CD4-positive, alpha-beta T cell (primary cell): ENCODE measurements around the gene NARF. TPM values are rescaled to one million over a fixed set of nuclear protein-coding genes. Genes with fewer than 3 reads are reported as not detected.

Experiments
- ATAC-seq: fragments of 200-7000 bp; cut with Tn5 transposase; one replicate; pipeline ENCODE4 v1.10.0; 2022; ENCODE audit warnings: mild to moderate bottlenecking; ENCODE audit not compliant: poor library complexity
- CTCF ChIA-PET: fragments of 350-600 bp; sonication (Branson Sonifier 250); formaldehyde crosslinking; loops from one replicate; lab custom pipeline; 2021; ENCODE audit warnings: antibody characterized with exemption, inconsistent platforms; lab: Charles Lee
- POLR2A ChIA-PET: fragments of 350-600 bp; sonication (Branson Sonifier 250); formaldehyde crosslinking; loops from one replicate; lab custom pipeline; 2021; ENCODE audit warnings: antibody characterized with exemption, inconsistent platforms; lab: Charles Lee
- DNase-seq, 14 experiments: peaks; one replicate each; pipeline ENCODE4 v3.0.0-alpha.2; 2013 to 2020; ENCODE audit warnings: mixed read lengths in 2 of 14
- H3K27ac ChIP-seq, 2 donors: one replicate each; pipeline versions ENCODE4 v1.5.1 to v1.7.0; 2013; ENCODE audit warnings: low read length in 2 of 2, low read depth in 1 of 2, mild to moderate bottlenecking in 1 of 2
- H3K27me3 ChIP-seq, 2 experiments: 1 replicate in 1 of 2; 2 replicates in 1 of 2; pipeline versions ENCODE4 v1.6.1 to v1.7.0; 2013; ENCODE audit warnings: low read length in 2 of 2, control low read depth in 1 of 2, mild to moderate bottlenecking in 1 of 2, moderate library complexity in 1 of 2; ENCODE audit not compliant: insufficient read depth in 2 of 2, control insufficient read depth in 1 of 2
- H3K36me3 ChIP-seq: one replicate; pipeline ENCODE4 v1.6.1; 2013; ENCODE audit warnings: low read length, control low read depth; ENCODE audit not compliant: insufficient read depth
- H3K4me1 ChIP-seq: one replicate; pipeline ENCODE4 v1.6.1; 2013; ENCODE audit warnings: low read length, control low read depth; ENCODE audit not compliant: insufficient read depth
- H3K4me3 ChIP-seq: one replicate; pipeline ENCODE4 v1.5.1; 2013; ENCODE audit warnings: mild to moderate bottlenecking, low read length, moderate library complexity
- H3K9me3 ChIP-seq, 2 experiments: 1 replicate in 1 of 2; 2 replicates in 1 of 2; pipeline versions ENCODE4 v1.6.1 to v1.7.0; 2013; ENCODE audit warnings: low read length in 2 of 2, mild to moderate bottlenecking in 2 of 2, control low read depth in 1 of 2, moderate library complexity in 1 of 2; ENCODE audit not compliant: control insufficient read depth in 1 of 2, insufficient read depth in 1 of 2
- H3K27ac Mint-ChIP-seq: one replicate; pipeline ENCODE4 v1.8.0; 2020; ENCODE audit warnings: mixed read lengths
- H3K27me3 Mint-ChIP-seq: one replicate; pipeline ENCODE4 v1.8.0; 2021; ENCODE audit warnings: mixed read lengths
- H3K36me3 Mint-ChIP-seq: one replicate; pipeline ENCODE4 v1.8.0; 2021; ENCODE audit warnings: low read depth, mixed read lengths
- H3K4me1 Mint-ChIP-seq: one replicate; pipeline ENCODE4 v1.8.0; 2021; ENCODE audit warnings: low read depth, mixed read lengths
- H3K4me3 Mint-ChIP-seq: one replicate; pipeline ENCODE4 v1.8.0; 2020; ENCODE audit warnings: mild to moderate bottlenecking, mixed read lengths
- H3K9me3 Mint-ChIP-seq: one replicate; pipeline ENCODE4 v1.8.0; 2020; ENCODE audit warnings: mixed read lengths
- intact Hi-C, 2 experiments: fragments of 100-400 bp; cut with DNase I in 1 of 2; cut with micrococcal nuclease in 1 of 2; formaldehyde crosslinking; loops; one replicate each; pipeline versions ENCODE4 v1.15.1 to v1.9.0; 2023 to 2025; cut with DNase I, micrococcal nuclease
- total RNA-seq, 174 experiments: library from RNA in 2 of 174; stranded (reverse) in 2 of 174; gene quantifications; one replicate each; pipeline ENCODE4 v1.2.3 and lab custom pipeline; 2021 to 2026
- TF ChIP-seq, protein P1 (sequence below): fragments of 200-600 bp; IDR thresholded peaks from one replicate; pipeline ENCODE4 v1.8.0; 2022; ENCODE audit warnings: antibody characterized with exemption, mild to moderate bottlenecking

Gene NARF
- total RNA-seq, 2 experiments from 2014 or later = 57.1 to 62.0 TPM

DNA sequence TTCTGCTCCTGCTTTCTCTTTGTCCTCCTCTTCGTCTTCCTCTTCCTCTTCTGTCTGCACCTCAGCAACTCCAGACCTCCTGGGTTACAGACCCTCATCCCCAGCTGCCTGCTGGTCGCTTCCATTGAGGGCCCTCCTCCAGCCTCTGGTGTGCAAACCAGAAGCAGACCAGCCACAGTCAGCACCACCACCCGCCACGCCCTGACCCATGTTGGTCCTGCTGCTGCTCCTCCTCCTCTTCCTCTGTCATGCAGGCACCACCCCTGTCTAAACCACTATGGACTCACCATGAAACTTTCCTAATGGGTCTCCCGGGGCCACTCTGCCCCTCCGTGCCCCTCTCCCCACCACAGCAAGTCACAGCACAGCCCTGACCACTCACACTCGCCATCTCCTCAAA is 28.7 kb upstream of the NARF start:
- ATAC-seq = no peak
- Mint-ChIP-seq H3K4me1 (peaks cover 20% of the 10 kb centered on the region), H3K27me3 (no peaks in the 10 kb centered on the region), H3K9me3 (no peaks in the 10 kb centered on the region), H3K36me3 (peaks cover 12% of the 10 kb centered on the region), H3K4me3 (no peak overlapping the region), H3K27ac (peak overlapping the region; percentile 14)
- Histone ChIP-seq H3K36me3 (peaks cover 5% of the 10 kb centered on the region), H3K9me3 (no peaks in the 10 kb centered on the region), H3K27ac (no peak overlapping the region), H3K4me1 (peaks cover 28% of the 10 kb centered on the region), H3K4me3 (no peak overlapping the region), H3K27me3 (no peaks in the 10 kb centered on the region)
- TF ChIP-seq, protein P1, sequence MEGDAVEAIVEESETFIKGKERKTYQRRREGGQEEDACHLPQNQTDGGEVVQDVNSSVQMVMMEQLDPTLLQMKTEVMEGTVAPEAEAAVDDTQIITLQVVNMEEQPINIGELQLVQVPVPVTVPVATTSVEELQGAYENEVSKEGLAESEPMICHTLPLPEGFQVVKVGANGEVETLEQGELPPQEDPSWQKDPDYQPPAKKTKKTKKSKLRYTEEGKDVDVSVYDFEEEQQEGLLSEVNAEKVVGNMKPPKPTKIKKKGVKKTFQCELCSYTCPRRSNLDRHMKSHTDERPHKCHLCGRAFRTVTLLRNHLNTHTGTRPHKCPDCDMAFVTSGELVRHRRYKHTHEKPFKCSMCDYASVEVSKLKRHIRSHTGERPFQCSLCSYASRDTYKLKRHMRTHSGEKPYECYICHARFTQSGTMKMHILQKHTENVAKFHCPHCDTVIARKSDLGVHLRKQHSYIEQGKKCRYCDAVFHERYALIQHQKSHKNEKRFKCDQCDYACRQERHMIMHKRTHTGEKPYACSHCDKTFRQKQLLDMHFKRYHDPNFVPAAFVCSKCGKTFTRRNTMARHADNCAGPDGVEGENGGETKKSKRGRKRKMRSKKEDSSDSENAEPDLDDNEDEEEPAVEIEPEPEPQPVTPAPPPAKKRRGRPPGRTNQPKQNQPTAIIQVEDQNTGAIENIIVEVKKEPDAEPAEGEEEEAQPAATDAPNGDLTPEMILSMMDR = no peak
- intact Hi-C loops = no loop called here
- no peak for DNase-seq
- POLR2A ChIA-PET = no interaction called here
- CTCF ChIA-PET = no interaction called here

DNA sequence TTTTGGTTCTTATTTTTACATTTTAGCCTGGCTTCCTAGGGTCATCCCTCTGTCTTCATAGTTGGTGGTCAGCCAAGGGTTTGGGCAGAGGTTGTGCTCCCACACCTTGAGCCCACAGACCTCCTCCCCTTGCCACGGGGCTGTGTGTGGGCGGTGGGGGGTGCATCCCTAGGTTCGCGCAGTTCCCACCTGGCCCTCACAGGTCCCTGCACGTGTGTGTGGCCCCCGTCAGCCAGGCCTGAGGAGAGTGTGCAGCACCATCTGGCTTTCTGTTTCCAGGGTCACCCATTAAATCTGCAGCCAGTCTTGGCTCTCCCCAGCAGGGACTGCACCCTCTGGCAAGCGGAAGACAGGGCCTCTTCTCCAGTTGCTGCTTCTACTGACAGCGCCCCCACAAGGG is 26.5 kb upstream of the NARF start:
- no peak overlapping the region for H3K4me3 Mint-ChIP-seq
- ChIA-PET CTCF (no interaction called here), POLR2A (no interaction called here)
- ATAC-seq = no peak
- H3K9me3 Mint-ChIP-seq = no peaks in the 10 kb centered on the region
- Histone ChIP-seq H3K4me3 (no peak overlapping the region), H3K4me1 (peaks cover 30% of the 10 kb centered on the region), H3K27ac (no peak overlapping the region), H3K36me3 (peaks cover 14% of the 10 kb centered on the region), H3K27me3 (no peaks in the 10 kb centered on the region), H3K9me3 (no peaks in the 10 kb centered on the region)
- TF ChIP-seq, protein P1 = no peak
- peaks cover 12% of the 10 kb centered on the region for H3K36me3 Mint-ChIP-seq
- H3K27ac Mint-ChIP-seq = no peak overlapping the region
- intact Hi-C loops = no loop called here
- no peaks in the 10 kb centered on the region for H3K27me3 Mint-ChIP-seq
- peaks cover 20% of the 10 kb centered on the region for H3K4me1 Mint-ChIP-seq
- DNase-seq = peak in 1 of 14 experiments; percentile 11

GRCh38 chr17:82433560-82434215 is 24.9 kb upstream of the NARF start:
- H3K9me3 Mint-ChIP-seq = no peaks in the 10 kb centered on the region
- peaks cover 30% of the 10 kb centered on the region for H3K4me1 ChIP-seq
- intact Hi-C loops = no loop called here
- no peak overlapping the region for H3K4me3 Mint-ChIP-seq
- no peak overlapping the region for H3K27ac ChIP-seq
- H3K4me1 Mint-ChIP-seq = peaks cover 20% of the 10 kb centered on the region
- POLR2A ChIA-PET = interaction anchor here (0.8 to 1.6 kb wide), 2 partner anchors 14 to 16 kb away, joined by 3 to 4 read pairs; no protein-coding TSS in a partner anchor
- peaks cover 18% of the 10 kb centered on the region for H3K36me3 ChIP-seq
- H3K27me3 Mint-ChIP-seq = no peaks in the 10 kb centered on the region
- DNase-seq (peak in 1 of 14 experiments; percentile 28), ATAC-seq (no peak)
- H3K9me3 ChIP-seq = no peaks in the 10 kb centered on the region
- H3K4me3 ChIP-seq = no peak overlapping the region
- H3K27ac Mint-ChIP-seq = no peak overlapping the region
- TF ChIP-seq, protein P1 = no peak
- no peaks in the 10 kb centered on the region for H3K27me3 ChIP-seq
- peaks cover 18% of the 10 kb centered on the region for H3K36me3 Mint-ChIP-seq
- CTCF ChIA-PET = no interaction called here
